Osteocyte (in vitro differentiated cells): ENCODE data around the gene CRKL. TPM values are rescaled to one million over a fixed set of nuclear protein-coding genes. Genes with fewer than 3 reads are reported as not detected.

Experiments
- DNase-seq: peaks from one replicate; pipeline ENCODE4 v3.0.0; 2021; ENCODE audit warnings: mixed read lengths; ENCODE audit not compliant: unreplicated experiment; ENCODE audit errors: extremely low spot score
- H3K27ac Mint-ChIP-seq: one replicate; pipeline ENCODE4 v1.8.0; 2021; ENCODE audit warnings: mild to moderate bottlenecking, mixed read lengths; ENCODE audit not compliant: unreplicated experiment
- H3K27me3 Mint-ChIP-seq: one replicate; pipeline ENCODE4 v1.8.0; 2021; ENCODE audit warnings: mixed read lengths; ENCODE audit not compliant: unreplicated experiment
- H3K36me3 Mint-ChIP-seq: one replicate; pipeline ENCODE4 v1.8.0; 2021; ENCODE audit warnings: mixed read lengths; ENCODE audit not compliant: unreplicated experiment
- H3K4me1 Mint-ChIP-seq: one replicate; pipeline ENCODE4 v1.8.0; 2021; ENCODE audit warnings: mixed read lengths; ENCODE audit not compliant: unreplicated experiment
- H3K4me3 Mint-ChIP-seq: one replicate; pipeline ENCODE4 v1.8.0; 2021; ENCODE audit warnings: mild to moderate bottlenecking, moderate library complexity, mixed read lengths; ENCODE audit not compliant: unreplicated experiment
- H3K9me3 Mint-ChIP-seq: one replicate; pipeline ENCODE4 v1.8.0; 2021; ENCODE audit warnings: mixed read lengths; ENCODE audit not compliant: unreplicated experiment
- total RNA-seq: library from RNA; stranded (reverse); gene quantifications from 2 replicates; pipeline ENCODE4 v1.2.1, GENCODE V29; 2021
- TF ChIP-seq, protein P1 (sequence below): fragments of 200-600 bp; sonication (generic); IDR thresholded peaks from 2 replicates; pipeline ENCODE4 v1.5.0; 2021; ENCODE audit warnings: antibody characterized with exemption, mild to moderate bottlenecking, moderate library complexity

The CRKL gene
- total RNA-seq, 1 donor from 2014 or later = 56.0 TPM

DNA sequence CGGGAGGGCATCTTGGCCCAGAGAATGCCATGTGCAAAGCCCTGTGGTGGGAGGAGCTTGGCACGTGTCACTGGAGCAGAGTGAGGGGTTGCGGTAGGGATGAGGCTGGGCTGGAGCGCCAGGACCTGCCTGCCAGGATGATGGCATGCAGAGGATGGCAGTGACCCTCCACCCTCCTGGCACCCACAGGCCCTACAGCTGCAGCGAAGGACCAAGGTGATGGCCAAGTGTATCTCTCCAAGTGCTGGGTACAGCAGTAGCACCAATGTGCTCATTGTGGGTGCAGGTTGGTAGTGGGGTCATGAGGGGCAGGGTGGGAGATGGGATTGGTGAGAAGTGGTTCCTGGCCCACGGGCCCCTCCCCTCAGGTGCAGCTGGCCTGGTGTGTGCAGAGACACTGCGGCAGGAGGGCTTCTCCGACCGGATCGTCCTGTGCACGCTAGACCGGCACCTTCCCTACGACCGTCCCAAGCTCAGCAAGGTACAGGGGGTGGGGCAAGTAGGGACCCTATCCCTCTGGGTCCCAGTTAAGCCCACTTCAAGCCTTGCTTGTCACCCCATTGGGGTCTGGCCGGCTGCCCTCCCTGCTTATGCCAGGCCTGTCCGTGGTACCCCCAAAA is 57.2 kb downstream of the CRKL start:
- H3K9me3 Mint-ChIP-seq = peaks cover 7% of the 10 kb centered on the region
- H3K4me3 Mint-ChIP-seq = no peak overlapping the region
- H3K4me1 Mint-ChIP-seq = peaks cover 26% of the 10 kb centered on the region
- DNase-seq = no peak
- H3K27ac Mint-ChIP-seq = no peak overlapping the region
- H3K27me3 Mint-ChIP-seq = no peaks in the 10 kb centered on the region
- H3K36me3 Mint-ChIP-seq = no peaks in the 10 kb centered on the region
- TF ChIP-seq, protein P1, sequence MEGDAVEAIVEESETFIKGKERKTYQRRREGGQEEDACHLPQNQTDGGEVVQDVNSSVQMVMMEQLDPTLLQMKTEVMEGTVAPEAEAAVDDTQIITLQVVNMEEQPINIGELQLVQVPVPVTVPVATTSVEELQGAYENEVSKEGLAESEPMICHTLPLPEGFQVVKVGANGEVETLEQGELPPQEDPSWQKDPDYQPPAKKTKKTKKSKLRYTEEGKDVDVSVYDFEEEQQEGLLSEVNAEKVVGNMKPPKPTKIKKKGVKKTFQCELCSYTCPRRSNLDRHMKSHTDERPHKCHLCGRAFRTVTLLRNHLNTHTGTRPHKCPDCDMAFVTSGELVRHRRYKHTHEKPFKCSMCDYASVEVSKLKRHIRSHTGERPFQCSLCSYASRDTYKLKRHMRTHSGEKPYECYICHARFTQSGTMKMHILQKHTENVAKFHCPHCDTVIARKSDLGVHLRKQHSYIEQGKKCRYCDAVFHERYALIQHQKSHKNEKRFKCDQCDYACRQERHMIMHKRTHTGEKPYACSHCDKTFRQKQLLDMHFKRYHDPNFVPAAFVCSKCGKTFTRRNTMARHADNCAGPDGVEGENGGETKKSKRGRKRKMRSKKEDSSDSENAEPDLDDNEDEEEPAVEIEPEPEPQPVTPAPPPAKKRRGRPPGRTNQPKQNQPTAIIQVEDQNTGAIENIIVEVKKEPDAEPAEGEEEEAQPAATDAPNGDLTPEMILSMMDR = no peak

DNA sequence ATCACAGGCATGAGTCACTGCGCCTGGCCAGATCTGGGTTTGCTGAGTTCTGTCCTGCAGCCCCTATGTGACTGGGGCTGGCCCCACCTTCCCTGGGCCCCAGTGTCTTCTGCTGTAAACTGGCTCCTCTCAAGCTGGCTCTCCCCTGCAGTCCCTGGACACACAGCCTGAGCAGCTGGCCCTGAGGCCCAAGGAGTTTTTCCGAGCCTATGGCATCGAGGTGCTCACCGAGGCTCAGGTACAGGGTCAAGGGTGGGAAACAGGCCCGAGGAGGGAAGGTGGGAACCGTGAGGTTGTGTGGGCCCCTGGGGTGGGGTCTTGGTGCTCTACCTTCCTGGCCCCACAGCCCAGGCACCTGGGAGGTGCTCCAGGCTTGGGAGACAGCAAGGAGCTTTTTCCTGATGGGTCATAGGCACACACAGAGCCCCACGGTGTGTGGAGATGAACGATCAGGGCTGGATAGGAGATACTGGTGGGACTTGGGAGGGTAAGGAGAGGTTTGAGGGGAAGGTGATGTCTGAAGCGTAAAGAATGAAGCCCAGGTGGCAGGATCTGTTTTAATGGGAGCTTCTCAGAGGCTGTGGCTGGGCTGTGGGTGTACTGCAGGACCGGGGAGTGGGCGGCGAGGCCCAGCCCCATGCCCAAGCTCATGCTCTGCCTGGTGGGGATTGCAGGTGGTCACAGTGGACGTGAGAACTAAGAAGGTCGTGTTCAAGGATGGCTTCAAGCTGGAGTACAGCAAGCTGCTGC is 58.5 kb downstream of the CRKL start:
- TF ChIP-seq, protein P1 = no peak
- DNase-seq = no peak
- H3K36me3 Mint-ChIP-seq = no peaks in the 10 kb centered on the region
- no peaks in the 10 kb centered on the region for H3K27me3 Mint-ChIP-seq
- no peak overlapping the region for H3K27ac Mint-ChIP-seq
- H3K9me3 Mint-ChIP-seq = peaks cover 7% of the 10 kb centered on the region
- H3K4me3 Mint-ChIP-seq = no peak overlapping the region
- peaks cover 30% of the 10 kb centered on the region for H3K4me1 Mint-ChIP-seq

DNA sequence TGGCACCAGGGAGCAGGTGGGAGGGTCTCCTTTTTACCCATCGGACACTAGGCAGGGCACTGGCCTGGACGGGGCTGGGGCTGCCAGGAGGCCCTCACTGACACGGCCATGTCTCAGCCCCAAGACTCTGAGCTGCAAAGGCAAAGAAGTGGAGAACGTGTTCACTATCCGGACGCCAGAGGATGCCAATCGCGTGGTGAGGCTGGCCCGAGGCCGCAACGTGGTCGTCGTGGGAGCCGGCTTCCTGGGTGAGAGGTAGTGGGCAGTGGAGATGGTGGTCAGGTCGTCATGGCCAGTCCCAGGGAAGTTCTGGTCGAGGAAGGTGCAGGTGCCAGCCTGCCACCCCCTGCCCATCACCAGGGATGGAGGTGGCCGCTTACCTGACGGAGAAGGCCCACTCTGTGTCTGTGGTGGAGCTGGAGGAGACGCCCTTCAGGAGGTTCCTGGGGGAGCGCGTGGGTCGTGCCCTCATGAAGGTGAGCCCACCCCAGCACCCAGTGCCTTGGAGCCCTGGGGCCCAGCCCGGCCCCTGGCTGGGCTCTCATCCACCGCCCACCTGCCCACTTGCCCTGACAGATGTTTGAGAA is 59.2 kb downstream of the CRKL start:
- H3K9me3 Mint-ChIP-seq = peaks cover 7% of the 10 kb centered on the region
- H3K27me3 Mint-ChIP-seq = no peaks in the 10 kb centered on the region
- H3K4me1 Mint-ChIP-seq = peaks cover 27% of the 10 kb centered on the region
- no peaks in the 10 kb centered on the region for H3K36me3 Mint-ChIP-seq
- no peak overlapping the region for H3K27ac Mint-ChIP-seq
- no peak for DNase-seq
- TF ChIP-seq, protein P1 = no peak
- no peak overlapping the region for H3K4me3 Mint-ChIP-seq

DNA sequence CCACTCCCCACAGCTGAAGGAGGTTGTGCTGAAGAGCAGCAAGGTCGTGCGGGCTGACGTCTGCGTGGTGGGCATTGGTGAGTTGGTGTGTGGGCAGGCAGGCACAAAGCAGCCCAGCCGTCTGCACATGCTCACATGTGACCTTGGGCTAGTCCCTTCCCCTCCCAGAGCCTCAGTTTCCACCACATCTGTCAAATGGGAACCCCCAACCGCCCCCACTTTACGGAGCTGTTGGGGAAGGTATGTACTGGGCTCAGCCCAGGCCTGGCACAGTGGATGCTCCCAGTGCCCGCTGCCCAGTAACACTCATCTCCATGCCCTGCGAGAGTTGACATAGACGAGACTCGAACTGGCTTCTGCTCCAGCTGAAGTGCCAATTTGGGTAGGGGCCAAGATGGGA is 59.8 kb downstream of the CRKL start:
- peaks cover 25% of the 10 kb centered on the region for H3K4me1 Mint-ChIP-seq

More for the DNA sequence above, 59.8 kb downstream of the CRKL start:
- TF ChIP-seq, protein P1 = no peak
- DNase-seq = no peak
- Mint-ChIP-seq H3K9me3 (peaks cover 7% of the 10 kb centered on the region), H3K36me3 (no peaks in the 10 kb centered on the region), H3K4me3 (no peak overlapping the region), H3K27me3 (no peaks in the 10 kb centered on the region), H3K27ac (no peak overlapping the region)
